ENCODE results near the gene SPCS1.
"Not testable (repeated sequence)": the region's sequence is repeated elsewhere in the genome, so short reads cannot be mapped to it uniquely, and the experiment has no call there.

DNA sequence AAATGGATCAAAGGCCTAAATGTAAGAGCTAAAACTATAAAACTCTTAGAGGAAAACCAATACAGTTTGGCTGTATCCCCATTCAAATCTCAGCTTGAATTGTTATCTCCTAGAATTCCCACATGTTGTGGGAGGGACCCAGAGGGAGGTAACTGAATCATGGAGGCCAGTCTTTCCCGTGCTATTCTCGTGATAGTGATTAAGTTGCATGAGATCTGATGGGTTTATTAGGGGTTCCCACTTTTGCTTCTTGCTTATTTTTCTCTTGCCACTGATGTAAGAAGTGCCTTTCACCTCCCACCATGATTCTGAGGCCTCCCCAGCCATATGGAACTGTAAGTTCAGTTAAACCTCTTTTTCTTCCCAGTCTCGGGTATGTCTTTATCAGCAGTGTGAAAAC lies 29.7 kb upstream of the SPCS1 start:
- not testable (repeated sequence) for TF ChIP-seq POLR2A, POLR2AphosphoS5 (IDR thresholded peaks at IDR 0.05)
- TF ChIP-seq, protein P1, sequence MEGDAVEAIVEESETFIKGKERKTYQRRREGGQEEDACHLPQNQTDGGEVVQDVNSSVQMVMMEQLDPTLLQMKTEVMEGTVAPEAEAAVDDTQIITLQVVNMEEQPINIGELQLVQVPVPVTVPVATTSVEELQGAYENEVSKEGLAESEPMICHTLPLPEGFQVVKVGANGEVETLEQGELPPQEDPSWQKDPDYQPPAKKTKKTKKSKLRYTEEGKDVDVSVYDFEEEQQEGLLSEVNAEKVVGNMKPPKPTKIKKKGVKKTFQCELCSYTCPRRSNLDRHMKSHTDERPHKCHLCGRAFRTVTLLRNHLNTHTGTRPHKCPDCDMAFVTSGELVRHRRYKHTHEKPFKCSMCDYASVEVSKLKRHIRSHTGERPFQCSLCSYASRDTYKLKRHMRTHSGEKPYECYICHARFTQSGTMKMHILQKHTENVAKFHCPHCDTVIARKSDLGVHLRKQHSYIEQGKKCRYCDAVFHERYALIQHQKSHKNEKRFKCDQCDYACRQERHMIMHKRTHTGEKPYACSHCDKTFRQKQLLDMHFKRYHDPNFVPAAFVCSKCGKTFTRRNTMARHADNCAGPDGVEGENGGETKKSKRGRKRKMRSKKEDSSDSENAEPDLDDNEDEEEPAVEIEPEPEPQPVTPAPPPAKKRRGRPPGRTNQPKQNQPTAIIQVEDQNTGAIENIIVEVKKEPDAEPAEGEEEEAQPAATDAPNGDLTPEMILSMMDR (IDR thresholded peaks at IDR 0.05 in 8 of 11, conservative IDR thresholded peaks at IDR 0.05 in 3 of 11): not testable (repeated sequence)

Data from spleen (tissue), 7 donors.